Measurements from ENCODE around the gene WDFY2. TPM values are rescaled to one million over a fixed set of nuclear protein-coding genes. Genes with fewer than 3 reads are reported as not detected.

WDFY2 gene
- total and polyA plus RNA-seq, 2 experiments from 2014 or later: 6.9 to 14.2 TPM

DNA sequence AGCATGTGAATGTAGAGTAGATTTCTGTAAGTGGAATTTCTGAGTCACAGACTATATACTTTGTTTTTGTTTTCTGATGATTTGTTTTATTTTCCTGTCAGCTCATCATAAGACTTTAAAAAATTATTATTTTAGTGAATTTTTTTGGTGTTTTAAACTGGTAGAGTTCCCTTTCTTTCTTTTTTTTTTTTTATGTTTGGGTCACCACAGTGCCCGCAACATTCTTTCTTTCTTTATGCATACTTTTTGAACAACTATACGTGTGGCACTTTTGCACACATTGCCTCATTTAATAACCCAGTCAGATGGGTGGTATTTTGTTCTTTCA lies 46.0 kb downstream of the WDFY2 start:
- Histone ChIP-seq H3K27me3 (replicated peaks; ENCODE audit: insufficient read depth) (no peaks in the 10 kb centered on the region), H3K36me3 (ENCODE audit: low read depth) (no peaks in the 10 kb centered on the region), H3K4me1 (ENCODE audit: insufficient read depth) (peaks cover 65% of the 10 kb centered on the region), H3K4me2 (ENCODE audit: unreplicated experiment) (peak overlapping the region; percentile 43), H3F3A (ENCODE audit: insufficient read depth) (peaks cover 42% of the 10 kb centered on the region), H3K9me2 (ENCODE audit: insufficient read depth) (no peaks in the 10 kb centered on the region), H3K27ac (peak overlapping the region; percentile 89), H4K20me1 (ENCODE audit: insufficient read depth) (no peaks in the 10 kb centered on the region), H3K79me2 (ENCODE audit: insufficient read depth) (peaks cover 95% of the 10 kb centered on the region), H3K9me3 (ENCODE audit: low read depth) (no peaks in the 10 kb centered on the region), H3K9ac (peak overlapping the region; percentile 47; the same call in 1 of the 2 replicates), H2AFZ (no peak overlapping the region), H3K4me3 (no peak overlapping the region)
- peak; percentile 66 for DNase-seq
- WGBS, 2 experiments (ENCODE audit: low coverage in 1 of 2, low lambda C conversion rate in 2 of 2, missing lambda C conversion rate in 2 of 2): 80 to 82% methylated on average over 2 of the region's 2 CpGs
- in situ Hi-C loops (cut with MboI): no loop called here
- TF ChIP-seq EZH2phosphoT487 (IDR thresholded peaks at IDR 0.05; ENCODE audit: insufficient read depth, low read depth) (no peak), EZH2 (IDR thresholded peaks at IDR 0.05; ENCODE audit: insufficient read depth, poor library complexity, severe bottlenecking) (no peak)

DNA sequence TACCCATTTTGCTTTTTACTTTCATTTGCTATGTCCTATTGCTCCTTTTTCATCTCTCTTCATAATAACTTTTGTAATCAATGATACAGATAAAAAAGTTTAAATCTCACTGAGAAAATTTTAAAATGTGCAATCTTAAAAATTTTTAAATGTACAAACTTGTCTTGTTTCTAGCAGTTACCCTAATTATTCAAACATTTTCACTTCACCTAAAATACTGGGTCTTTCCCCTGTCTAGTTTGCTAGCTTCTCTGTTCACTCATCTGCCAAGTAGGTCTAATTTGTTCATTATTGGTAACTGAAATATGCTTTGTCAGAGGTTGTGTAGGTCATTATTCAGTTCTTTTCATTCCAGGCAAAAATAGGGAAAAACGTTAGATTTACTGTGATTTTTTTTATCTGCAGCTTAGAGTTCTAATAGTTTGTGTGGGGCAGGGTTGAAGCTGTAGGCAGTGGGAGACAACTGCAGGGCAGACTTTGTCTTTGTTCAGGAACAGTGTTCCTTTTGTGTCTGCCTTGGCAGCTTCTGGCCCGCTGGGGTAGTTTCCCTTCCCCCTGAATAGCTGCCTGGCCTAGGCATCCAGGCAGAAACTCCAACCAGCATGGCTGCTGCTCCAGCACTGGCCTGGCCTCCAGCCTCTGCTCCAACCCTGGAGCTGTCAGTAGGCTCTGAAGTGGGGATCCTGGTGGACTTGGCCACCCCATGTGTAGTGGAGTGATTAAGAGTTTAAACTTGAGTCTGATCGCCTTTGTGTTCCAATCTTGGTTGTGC lies 48.5 kb downstream of the WDFY2 start:
- Histone ChIP-seq H3K79me2 (ENCODE audit: insufficient read depth) (peaks cover 95% of the 10 kb centered on the region), H3K27me3 (replicated peaks; ENCODE audit: insufficient read depth) (no peaks in the 10 kb centered on the region), H3K9ac (peak overlapping the region; percentile 56), H3K4me1 (ENCODE audit: insufficient read depth) (peaks cover 62% of the 10 kb centered on the region), H2AFZ (peak overlapping the region; percentile 30), H3K9me3 (ENCODE audit: low read depth) (no peaks in the 10 kb centered on the region), H4K20me1 (ENCODE audit: insufficient read depth) (no peaks in the 10 kb centered on the region), H3K36me3 (ENCODE audit: low read depth) (no peaks in the 10 kb centered on the region), H3K4me2 (ENCODE audit: unreplicated experiment) (peak overlapping the region; percentile 77), H3K27ac (peak overlapping the region; percentile 89), H3F3A (ENCODE audit: insufficient read depth) (peaks cover 37% of the 10 kb centered on the region), H3K9me2 (ENCODE audit: insufficient read depth) (no peaks in the 10 kb centered on the region), H3K4me3 (peak overlapping the region; percentile 45)
- in situ Hi-C loops (cut with MboI): no loop called here
- TF ChIP-seq EZH2phosphoT487 (IDR thresholded peaks at IDR 0.05; ENCODE audit: insufficient read depth, low read depth) (no peak), EZH2 (IDR thresholded peaks at IDR 0.05; ENCODE audit: insufficient read depth, poor library complexity, severe bottlenecking) (no peak)
- 49 to 50% methylated on average over 3 of the region's 3 CpGs for WGBS, 2 experiments (ENCODE audit: low coverage in 1 of 2, low lambda C conversion rate in 2 of 2, missing lambda C conversion rate in 2 of 2)
- DNase-seq: peak; percentile 36

- in situ Hi-C loops (cut with MboI): no loop called here
- WGBS, 2 experiments (ENCODE audit: low coverage in 1 of 2, low lambda C conversion rate in 2 of 2, missing lambda C conversion rate in 2 of 2): 93 to 94% methylated on average over 12 of the region's 12 CpGs
- no peaks in the 10 kb centered on the region for H3K27me3 ChIP-seq (replicated peaks; ENCODE audit: insufficient read depth)
- peaks cover 95% of the 10 kb centered on the region for H3K79me2 ChIP-seq (ENCODE audit: insufficient read depth)
- no peaks in the 10 kb centered on the region for H3K36me3 ChIP-seq (ENCODE audit: low read depth)
- no peak overlapping the region for H3K4me3 ChIP-seq
- no peak overlapping the region for H3K4me2 ChIP-seq (ENCODE audit: unreplicated experiment)
- no peak overlapping the region for H2AFZ ChIP-seq
- TF ChIP-seq EZH2 (IDR thresholded peaks at IDR 0.05; ENCODE audit: insufficient read depth, poor library complexity, severe bottlenecking) (no peak), EZH2phosphoT487 (IDR thresholded peaks at IDR 0.05; ENCODE audit: insufficient read depth, low read depth) (no peak)
- no peaks in the 10 kb centered on the region for H4K20me1 ChIP-seq (ENCODE audit: insufficient read depth)
- peaks cover 49% of the 10 kb centered on the region for H3F3A ChIP-seq (ENCODE audit: insufficient read depth)
- no peak overlapping the region for H3K9ac ChIP-seq
- H3K4me1 ChIP-seq (ENCODE audit: insufficient read depth): peaks cover 68% of the 10 kb centered on the region
- H3K9me3 ChIP-seq (ENCODE audit: low read depth): no peaks in the 10 kb centered on the region
- H3K27ac ChIP-seq: no peak overlapping the region
- no peaks in the 10 kb centered on the region for H3K9me2 ChIP-seq (ENCODE audit: insufficient read depth)
- DNase-seq: no peak
These were observed 51.0 kb downstream of the WDFY2 start for GRCh38 chr13:51635137-51635878.

DNA sequence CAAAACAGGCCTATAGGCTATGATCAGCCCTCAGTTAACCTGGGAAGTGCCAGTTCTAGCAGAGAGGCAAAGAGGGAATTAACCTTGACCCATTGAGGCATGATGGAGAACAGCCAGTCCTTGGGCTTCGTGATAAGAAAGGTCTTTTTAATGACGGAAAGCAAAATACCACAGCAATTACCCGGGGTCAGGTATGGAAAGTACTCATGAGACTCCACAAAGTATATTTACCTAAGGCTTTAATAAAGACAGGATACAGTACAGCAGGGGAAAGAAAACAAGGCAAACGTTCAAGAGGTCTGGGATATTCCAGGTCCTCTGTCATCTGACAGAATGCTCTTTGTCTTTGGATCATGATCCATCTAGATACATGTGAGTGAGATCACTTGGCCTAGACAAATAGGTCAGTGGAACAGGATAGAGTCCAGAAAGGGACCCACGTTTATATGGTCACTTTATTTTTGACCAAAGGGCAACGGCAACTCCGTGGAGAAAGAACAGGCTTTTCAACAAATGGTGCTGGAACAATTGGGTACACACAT lies 52.2 kb downstream of the WDFY2 start:
- no peak overlapping the region for H3K9ac ChIP-seq
- H3K4me2 ChIP-seq (ENCODE audit: unreplicated experiment): no peak overlapping the region
- in situ Hi-C loops (cut with MboI): no loop called here
- no peaks in the 10 kb centered on the region for H3K36me3 ChIP-seq (ENCODE audit: low read depth)
- 72 to 75% methylated on average over 7 of the region's 7 CpGs for WGBS, 2 experiments (ENCODE audit: low coverage in 1 of 2, low lambda C conversion rate in 2 of 2, missing lambda C conversion rate in 2 of 2)
- no peak overlapping the region for H3K27ac ChIP-seq
- H3K27me3 ChIP-seq (replicated peaks; ENCODE audit: insufficient read depth): no peaks in the 10 kb centered on the region
- H3K4me3 ChIP-seq: no peak overlapping the region
- no peaks in the 10 kb centered on the region for H3K9me2 ChIP-seq (ENCODE audit: insufficient read depth)
- H4K20me1 ChIP-seq (ENCODE audit: insufficient read depth): no peaks in the 10 kb centered on the region
- peaks cover 58% of the 10 kb centered on the region for H3K4me1 ChIP-seq (ENCODE audit: insufficient read depth)
- H3K79me2 ChIP-seq (ENCODE audit: insufficient read depth): peaks cover 99% of the 10 kb centered on the region
- no peak for DNase-seq
- TF ChIP-seq EZH2phosphoT487 (IDR thresholded peaks at IDR 0.05; ENCODE audit: insufficient read depth, low read depth) (no peak), EZH2 (IDR thresholded peaks at IDR 0.05; ENCODE audit: insufficient read depth, poor library complexity, severe bottlenecking) (no peak)
- no peak overlapping the region for H2AFZ ChIP-seq
- H3F3A ChIP-seq (ENCODE audit: insufficient read depth): peaks cover 41% of the 10 kb centered on the region
- no peaks in the 10 kb centered on the region for H3K9me3 ChIP-seq (ENCODE audit: low read depth)

Data from GM23248 (cell line).